Left kidney (tissue), 8 donors: ENCODE data around the gene STS. TPM values are rescaled to one million over a fixed set of nuclear protein-coding genes. Genes with fewer than 3 reads are reported as not detected.

Experiments used
- DNase-seq: peaks from one replicate; pipeline ENCODE4 v3.0.0-alpha.2; 2013
- long read RNA-seq, 8 donors: transcript quantifications; one replicate each; lab custom pipeline, GENCODE V29; 2026
- polyA plus RNA-seq: library from polyadenylated mRNA; unstranded; fragments of 120-200 nt; gene quantifications from one replicate; pipeline ENCODE4 v1.2.1, GENCODE V29; 2013; ENCODE audit not compliant: insufficient read length

STS gene, protein sequence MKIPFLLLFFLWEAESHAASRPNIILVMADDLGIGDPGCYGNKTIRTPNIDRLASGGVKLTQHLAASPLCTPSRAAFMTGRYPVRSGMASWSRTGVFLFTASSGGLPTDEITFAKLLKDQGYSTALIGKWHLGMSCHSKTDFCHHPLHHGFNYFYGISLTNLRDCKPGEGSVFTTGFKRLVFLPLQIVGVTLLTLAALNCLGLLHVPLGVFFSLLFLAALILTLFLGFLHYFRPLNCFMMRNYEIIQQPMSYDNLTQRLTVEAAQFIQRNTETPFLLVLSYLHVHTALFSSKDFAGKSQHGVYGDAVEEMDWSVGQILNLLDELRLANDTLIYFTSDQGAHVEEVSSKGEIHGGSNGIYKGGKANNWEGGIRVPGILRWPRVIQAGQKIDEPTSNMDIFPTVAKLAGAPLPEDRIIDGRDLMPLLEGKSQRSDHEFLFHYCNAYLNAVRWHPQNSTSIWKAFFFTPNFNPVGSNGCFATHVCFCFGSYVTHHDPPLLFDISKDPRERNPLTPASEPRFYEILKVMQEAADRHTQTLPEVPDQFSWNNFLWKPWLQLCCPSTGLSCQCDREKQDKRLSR
- 6.5 TPM for polyA plus RNA-seq
- long read RNA-seq, donor 1: 0 reads
- long read RNA-seq, donor 2: 0 reads
- long read RNA-seq, donor 3: 0 reads
- long read RNA-seq, donor 4: 0 reads
- long read RNA-seq, donor 5: 0 reads
- long read RNA-seq, donor 6: 0 reads
- long read RNA-seq, donor 7: 0 reads
- long read RNA-seq, donor 8: 0 reads

DNA sequence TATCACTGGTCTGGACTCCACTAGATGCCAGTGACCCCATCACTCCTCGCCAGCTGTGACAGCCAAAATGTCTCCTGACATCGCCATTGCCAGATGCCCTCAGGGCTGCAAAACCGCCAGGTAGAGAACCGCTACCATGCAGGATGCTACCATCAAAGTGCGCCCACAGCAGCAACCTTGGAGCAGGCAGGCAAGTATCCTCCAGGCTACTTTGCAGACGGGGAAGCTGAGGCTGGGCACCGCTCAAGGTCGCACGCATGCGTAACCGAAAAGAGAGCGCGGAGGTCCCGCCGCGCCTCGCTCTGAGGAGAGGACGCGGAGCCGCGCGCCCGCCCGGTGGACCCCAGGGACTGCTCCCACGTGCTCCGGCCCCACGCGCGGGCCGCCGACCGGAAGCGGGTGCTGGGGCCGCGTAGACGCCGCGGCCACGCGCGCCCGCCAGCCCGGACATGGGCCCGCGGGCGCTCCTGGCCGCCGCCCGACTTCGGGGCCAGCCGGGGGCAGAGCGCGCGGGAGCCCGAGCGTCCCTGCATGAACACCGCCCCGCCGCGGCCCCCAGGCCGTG lies at the start of gene STS:
STS (plus strand) TSS at position 300 of the 565 bp plus-strand sequence. CDS start 105,488 bp downstream, outside the sequence.
- peak; percentile 14 for DNase-seq

DNA sequence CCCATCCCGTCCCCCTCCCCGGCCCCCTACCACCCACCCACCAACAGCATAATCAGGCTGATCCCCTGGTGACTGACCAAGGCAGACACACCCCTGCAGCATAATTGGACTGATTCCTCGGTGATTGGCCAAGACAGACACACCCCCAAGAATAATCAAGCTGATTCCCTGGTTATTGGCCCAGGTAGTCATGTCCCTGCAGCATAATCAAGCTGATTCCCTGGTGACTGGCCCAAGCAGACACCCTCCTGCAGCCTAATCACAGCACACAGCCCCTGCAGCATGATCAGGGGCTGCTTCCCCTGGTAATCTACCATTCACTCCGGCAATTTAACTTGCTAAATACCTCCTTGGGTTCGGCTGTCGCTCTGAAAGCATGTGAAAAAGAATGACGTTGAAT lies 47.5 kb upstream of the STS start:
- DNase-seq: no peak

DNA sequence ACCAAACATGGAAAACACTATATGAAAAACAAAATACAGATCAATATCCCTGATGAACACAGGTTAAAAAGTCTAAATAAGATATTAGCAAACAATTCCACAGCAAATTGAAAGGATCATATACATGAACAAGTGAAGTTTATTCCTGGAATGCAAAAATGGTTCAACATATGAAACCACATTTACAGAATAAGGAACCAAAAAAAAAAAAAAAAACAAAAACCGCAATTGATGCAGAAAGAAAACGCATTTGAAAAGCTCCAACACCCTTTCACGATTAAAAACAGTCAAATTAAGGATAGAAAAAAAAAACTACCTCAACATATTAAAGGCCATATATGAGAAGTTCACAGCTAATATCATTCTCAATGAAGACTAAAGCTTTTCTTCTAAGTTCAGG lies 45.4 kb upstream of the STS start:
- DNase-seq: no peak

DNA sequence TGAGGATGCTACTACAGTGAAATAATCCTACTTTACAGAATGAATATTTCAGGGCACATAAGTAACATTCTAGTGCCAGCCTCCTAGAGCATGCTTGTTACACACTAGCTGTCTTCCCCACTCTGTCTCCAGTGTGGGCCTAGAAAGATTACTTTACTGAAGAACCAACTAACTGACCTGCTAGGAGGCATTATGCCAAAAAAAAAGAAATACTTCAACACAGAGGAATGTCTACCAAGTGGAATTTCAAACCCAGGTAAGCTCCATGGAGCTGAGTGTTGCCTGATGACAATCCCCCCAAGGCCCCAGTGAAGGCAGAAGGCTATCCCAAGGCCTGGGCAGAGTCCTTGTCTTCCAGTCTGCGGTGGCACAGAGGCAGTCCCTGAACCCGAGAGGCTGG lies 40.9 kb upstream of the STS start:
- DNase-seq: no peak

DNA sequence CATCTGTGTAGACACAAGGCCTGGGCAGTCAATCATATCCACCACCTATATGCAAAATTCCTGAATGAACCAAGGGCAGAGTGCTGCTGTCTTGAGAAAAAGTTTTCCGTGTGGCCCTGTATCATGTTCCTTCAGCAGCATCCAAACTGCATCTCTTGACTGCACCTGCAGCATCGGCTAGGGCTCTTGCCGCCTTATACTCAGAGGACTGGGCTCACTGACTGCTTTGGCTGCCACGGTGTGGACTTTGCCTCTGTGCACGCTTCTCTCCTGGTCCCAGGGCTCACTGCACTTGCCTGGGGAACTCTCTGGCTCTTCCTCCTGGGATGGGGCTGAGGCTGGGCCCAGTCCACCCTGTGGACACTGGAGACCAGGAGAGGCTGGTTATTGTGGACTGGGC lies 39.5 kb upstream of the STS start:
- no peak for DNase-seq

DNA sequence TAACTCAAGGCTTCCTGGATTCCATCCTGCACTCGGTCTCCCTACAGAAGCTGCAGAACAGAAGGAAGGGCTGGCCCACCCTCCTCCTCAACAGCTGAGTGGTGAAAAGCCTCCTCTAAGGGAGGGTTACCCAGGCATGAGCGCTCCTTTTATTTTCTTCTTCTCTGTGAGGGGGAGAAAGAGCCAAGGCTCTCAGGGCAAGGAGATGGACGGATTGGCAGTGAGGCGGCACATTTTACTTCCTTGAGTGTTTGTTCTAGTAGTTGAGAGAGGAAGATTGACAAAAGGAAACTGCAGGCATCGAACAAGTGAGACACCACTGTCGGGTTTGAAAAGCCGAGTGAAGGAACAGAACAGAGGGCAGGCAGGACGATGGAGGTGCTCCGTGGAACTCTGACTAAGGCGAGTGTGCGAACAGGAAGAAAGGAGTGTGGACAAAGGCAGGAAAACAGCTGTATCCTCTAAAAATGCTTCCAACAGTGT lies 38.4 kb upstream of the STS start:
- peak; percentile 43 for DNase-seq

DNA sequence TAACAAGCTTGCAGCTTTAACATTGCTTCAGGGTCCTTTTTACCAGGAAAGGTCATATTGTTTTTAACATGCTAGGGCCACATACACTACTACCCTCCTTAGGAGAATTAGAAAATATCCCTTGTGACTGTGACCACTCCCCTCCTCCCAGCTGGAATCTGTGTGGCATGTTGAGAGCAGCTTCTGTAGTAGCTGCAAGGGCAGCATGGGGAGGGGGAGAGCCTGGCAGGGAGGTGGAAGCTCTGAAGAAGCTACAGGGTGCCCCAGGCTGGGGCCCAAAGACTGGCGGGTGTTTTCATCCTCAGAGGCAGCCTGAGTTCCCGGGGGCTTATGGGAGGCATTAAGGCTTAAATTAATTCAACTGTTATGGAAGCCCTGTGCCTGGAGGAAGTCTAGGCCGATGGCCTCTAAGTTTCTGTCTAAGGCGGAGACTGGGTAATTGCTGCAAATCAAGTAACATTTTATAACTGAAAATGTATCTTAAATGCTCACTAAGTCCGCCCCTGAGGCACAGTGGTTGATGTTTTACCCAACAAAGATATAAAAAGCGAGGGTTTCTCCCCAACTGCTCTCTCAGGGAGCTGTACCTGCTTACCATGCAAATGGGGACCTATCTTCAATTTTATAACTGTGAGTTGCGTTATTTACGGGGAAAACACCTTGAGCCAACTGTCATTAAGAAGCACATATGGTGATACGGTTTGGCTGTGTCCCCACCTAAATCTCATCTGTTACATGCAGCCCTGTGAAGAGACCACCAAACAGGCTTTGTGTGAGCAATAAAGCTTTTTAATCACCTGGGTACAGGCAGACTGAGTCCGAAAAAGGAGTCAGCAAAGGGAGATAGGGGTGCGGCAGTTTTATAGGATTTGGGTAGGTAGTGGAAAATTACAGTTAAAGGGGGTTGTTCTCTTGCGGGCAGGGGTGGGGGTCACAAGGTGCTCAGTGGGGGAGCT lies 37.4 kb upstream of the STS start:
- DNase-seq: no peak

DNA sequence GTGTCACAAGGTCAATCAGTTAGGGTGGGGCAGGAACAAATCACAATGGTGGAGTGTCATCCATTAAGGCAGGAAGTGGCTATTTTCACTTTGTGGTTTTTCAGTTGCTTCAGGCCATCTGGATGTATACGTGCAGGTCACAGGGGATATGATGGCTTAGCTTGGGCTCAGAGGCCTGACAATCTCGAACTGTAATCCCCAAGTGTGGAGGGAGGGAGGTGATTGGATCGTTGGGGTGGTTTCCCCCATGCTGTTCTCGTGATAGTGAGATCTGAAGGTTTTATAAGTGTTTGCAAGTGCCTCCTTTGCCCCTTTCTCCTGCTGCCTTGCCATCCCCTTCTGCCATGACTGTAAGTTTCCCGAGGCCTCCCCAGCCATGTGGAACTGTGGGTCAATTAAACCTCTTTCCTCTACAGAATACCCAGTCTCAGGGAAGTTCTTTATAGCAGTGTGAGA lies 36.7 kb upstream of the STS start:
- DNase-seq: no peak

DNA sequence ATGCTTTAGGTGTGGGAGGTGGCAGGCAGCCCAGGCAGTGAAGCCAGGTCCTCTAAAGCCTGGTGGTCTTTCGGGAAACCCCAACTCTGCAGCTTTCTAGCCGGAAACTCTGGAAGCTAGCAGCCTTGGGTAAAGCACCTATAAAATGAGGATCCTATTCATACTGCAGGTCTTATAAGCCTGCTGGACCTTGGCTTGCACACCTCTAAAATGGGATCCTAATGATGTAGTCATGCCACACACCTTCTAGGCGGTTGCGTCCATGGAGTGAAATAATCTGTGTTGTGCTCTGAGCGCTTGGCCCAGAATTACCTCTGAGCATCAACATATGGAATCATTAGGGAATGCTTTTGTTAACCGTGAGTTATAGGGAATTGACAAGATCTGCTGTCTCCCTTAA lies 36.0 kb upstream of the STS start:
- no peak for DNase-seq

DNA sequence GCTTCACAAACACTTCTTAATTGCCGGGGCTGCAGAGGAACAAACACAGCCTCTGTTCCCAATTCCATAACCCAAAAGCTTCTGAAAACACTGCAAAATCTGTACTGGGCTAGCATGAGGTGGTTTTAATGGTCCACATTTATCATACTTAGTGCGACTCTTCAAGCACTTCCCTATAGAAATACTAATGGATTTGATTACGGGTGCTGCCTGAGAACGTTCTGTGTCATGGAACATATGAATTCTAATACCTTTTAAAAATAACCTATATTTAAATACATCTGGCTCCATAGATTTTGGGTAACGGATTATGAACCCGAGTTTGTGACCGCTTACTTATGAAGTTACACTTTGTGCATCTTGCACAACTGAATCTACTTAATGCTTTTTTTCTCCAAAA lies 35.4 kb upstream of the STS start:
- no peak for DNase-seq

DNA sequence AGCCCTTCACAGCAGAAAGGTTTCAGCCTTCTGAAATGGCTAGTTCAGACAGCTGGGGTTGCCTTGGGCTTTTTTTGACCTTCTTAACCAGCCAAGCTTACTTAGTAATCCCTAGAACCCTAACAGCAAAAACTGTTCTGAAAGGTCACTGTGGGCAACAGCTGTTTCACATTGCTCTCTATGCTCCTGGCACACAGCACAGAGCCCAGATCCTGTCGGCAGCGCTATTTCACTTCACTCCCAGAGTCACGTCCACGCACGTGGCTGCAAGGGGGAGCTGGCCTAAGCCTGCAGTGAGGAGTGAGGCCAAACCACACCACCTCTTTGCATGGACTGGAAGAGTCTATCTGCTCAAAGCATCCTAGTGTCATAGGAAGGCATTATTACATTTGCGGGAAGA lies 32.0 kb upstream of the STS start:
- no peak for DNase-seq

DNA sequence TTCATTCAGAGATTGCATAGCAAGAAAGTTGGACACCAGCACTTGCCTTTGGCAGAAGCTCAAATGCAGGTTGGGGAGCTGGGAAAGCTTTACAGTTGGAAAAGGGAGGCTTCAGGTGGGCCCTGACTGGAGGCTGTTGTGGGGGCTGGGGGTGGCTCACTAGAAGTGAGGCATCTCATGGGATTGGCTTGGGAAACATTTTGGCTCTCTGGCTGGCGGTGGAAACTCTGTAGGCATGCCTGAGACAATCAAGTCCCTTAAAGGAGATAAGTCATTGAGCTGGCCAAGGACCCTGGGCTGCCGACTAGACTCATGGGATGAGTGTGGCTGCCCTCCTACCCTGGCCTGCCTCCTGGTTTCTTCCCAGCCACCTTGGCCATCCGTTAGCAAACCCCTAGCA lies 31.4 kb upstream of the STS start:
- DNase-seq: no peak

DNA sequence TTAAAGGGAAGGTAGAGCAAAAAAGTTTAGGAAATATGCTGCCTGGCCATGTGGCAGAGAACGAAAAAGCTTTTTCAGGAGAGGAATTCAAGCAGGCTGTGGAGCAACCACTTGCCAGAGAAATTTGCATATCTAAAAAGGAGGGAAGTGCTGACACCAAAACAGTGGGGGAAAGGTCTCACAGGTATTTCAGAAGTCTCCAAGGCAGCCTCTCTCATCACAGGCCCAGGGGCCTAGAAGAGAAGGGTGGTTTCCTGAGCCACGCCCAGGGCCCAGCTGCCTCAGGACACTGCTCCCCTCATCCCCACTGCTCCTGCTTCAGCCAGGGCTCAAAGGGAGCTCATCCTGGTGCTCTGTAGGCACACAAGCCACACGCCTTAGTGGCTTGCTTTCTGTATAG lies 29.9 kb upstream of the STS start:
- DNase-seq: no peak

DNA sequence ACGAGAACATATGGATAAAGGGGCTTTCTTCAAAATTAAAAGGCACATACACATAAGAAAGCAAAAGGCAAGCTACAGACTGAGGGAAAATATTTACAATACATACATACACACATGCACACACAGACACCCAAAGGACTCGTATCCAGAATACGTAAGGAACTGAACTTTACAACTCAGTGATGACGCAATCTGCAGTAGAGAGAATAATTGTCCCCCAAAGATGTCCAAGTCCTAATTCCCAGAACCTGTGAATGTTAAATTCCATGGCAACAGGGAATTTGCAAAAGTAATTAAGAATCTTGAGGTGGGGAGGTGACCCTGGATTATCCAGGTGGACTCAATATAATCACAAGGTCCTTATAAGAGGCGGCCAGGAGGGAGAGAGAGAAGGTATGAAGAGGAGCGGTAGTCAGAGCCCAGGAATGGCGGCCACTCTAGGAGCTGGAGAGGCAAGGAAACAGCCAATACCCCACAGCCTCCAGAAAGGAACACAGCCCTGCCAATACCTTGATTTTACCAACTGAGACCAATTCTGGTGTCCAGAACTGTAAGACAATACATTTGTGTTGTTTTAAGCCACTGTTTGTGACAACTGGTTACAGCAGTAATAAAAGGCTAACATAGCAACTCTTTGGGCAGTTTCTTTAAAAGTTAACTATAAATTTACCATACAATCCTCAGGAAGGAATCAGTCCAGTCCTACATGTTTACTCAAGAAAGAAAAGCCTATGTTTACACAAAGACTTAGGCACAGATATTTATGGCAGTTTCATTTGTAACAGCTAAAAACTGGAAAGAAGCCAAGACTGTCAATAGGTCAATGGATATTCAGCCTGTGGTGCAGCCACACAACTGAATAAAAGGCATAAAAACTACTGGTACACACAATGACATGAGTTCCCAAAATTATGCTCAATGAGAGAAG lies 27.3 kb upstream of the STS start:
- no peak for DNase-seq

DNA sequence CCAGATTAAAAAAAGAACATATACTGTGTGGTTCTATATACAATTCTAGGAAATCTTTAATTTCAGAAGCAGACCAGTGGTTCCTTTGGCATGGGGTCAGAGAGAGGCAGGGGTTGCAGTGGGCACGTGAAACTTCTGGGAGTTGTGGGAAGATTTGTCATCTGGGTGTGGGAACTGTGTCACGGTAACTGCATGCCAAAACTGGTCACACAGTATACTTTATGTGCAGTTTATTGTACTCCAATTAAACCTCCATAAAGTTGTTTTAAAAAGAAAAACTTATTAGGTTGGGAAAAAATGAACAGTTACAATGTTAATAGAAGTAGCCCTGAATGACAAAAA lies 26.7 kb upstream of the STS start:
- no peak for DNase-seq

DNA sequence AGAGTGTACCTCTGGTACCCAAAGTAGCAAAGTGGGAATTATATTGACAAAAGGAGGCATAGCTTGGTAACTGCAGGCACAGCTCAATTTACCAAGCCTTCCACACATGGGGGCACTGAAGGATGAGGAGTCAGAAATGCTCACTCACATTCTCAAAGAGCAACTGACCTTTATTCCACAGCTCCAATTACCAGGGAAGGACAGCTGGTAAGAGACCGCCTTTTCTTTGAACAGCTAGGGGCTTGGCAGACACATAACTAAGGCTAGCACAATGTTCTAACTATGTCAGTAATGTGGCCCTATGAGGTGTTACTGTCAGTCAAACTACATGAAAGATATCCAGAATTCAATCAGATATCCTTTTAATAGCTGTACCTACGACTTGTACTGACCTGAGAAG lies 20.5 kb upstream of the STS start:
- DNase-seq: no peak

DNA sequence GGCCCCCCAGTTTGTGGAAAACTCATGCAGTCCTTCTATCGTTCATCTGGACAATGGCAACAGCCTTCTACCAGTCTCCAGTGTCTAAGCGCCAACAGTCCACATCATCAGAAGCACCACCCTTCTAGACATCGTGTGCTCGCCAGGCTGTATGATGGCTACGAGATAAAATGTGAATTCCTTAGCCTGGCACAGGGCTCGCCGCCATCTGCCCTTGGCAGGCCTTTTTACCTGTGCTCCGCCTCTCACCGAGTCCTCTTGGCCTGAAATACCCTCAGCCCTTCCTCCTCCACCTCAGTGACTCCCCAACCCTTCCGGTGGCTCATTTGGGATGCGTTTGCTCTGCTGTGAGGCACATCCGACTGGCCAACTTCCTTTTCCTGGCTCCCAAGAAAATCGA lies 15.9 kb upstream of the STS start:
- no peak for DNase-seq

DNA sequence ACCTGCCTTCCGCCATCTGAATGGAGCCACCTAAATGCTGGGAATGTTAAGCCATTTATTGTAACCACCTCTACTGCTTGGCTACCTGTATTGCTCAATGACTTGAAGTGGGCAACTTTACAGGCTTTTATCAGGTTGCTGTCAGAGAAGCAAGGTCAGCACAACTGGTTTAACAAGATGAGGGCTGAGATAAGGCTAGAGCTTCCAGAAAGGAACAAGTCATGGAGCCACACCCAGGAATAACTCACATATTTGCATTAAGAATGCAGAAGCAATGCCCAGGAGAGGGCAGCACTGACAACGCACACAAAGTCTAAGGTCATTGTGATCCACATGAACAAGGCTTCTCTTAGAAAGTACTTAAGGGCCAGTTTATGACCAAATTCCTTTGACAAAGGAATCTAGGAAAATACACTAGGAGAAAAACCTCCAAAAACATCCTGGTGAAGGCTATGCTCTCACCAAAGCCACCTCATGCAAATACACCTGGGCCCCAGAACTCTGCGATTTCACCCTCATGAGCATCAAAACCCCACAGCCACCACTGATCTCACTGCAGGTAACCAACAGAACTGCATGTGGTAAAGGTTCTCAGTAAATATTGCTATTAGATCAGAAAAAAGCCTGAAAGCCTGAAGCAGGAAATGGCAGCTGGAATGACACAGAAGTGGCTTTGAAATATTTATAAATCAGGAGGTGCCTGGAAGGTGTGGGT lies 15.0 kb upstream of the STS start:
- DNase-seq: peak; percentile 55

DNA sequence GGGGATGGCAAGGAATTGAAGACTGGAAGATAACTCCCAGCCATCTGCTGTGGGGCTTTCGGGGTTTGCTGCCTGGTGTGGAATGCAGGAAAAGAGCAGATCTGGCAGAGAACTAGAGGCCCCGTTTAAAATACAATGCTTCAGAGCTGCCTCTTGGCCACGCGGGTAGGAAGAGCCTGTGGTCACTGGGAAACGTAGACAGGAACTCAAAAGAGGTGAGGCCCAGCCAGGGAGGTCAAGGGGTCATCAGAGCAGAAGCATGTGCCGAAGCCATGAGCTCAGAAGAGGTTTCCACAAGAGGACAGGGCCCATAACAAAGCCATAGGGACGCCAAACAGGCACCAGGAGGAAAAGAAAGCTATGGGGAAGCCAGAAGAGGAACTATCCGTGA lies 14.5 kb upstream of the STS start:
- DNase-seq: no peak

DNA sequence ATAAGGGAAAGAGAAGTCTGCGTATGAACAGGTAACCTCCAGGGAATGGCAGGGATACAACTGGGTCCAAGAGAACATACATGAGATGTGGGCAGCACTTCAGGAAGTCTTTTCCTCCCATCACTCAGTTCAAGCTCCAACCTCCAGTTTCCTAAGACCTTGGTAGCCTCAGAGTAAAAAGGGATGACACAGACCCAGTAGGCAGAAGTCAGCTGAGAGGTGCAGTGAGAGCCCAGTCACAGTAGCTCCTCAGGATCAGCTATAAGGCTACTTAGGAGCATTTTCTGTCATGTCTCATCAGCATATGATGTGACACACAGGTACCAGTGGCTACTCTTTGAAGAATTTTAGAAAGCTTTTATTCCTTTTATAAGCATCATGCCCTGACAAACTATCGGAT lies 12.5 kb upstream of the STS start:
- no peak for DNase-seq
